Neural cell (in vitro differentiated cells): ENCODE results near the gene POLR2L. TPM values are rescaled to one million over a fixed set of nuclear protein-coding genes. Genes with fewer than 3 reads are reported as not detected.

Experiments used
- H2AFZ ChIP-seq: fragments of 200-600, 300-800 bp; sonication (generic), shearing (Covaris generic); 2 replicates; pipeline ENCODE4 v1.6.0; 2014; ENCODE audit warnings: low read depth, mild to moderate bottlenecking, antibody characterized with exemption, low read length, moderate library complexity
- H3F3A ChIP-seq: fragments of 200-600 bp; shearing (Covaris generic); 2 replicates; pipeline ENCODE4 v1.6.1; 2016; ENCODE audit warnings: mild to moderate bottlenecking, moderate library complexity, mixed read lengths, antibody characterized with exemption, low read length; ENCODE audit not compliant: insufficient read depth, poor library complexity, severe bottlenecking
- H3K27ac ChIP-seq: fragments of 200-600, 300-800 bp; sonication (generic), shearing (Covaris generic); 2 replicates; pipeline ENCODE4 v1.5.1; 2014; ENCODE audit warnings: mild to moderate bottlenecking, low read length, moderate library complexity
- H3K27me3 ChIP-seq: fragments of 300-800, 200-600 bp; sonication (generic), shearing (Covaris generic); 2 replicates; pipeline ENCODE4 v1.6.0; 2014; ENCODE audit warnings: mild to moderate bottlenecking, low read depth, low read length, moderate library complexity; ENCODE audit not compliant: insufficient read depth
- H3K36me3 ChIP-seq: fragments of 300-800, 200-600 bp; sonication (generic), shearing (Covaris generic); 2 replicates; pipeline ENCODE4 v1.5.1; 2014; ENCODE audit warnings: mild to moderate bottlenecking, antibody characterized with exemption, low read length, moderate library complexity; ENCODE audit not compliant: insufficient read depth
- H3K4me2 ChIP-seq: fragments of 300-800, 200-600 bp; sonication (generic), shearing (Covaris generic); 2 replicates; pipeline ENCODE4 v1.6.0; 2014; ENCODE audit warnings: mild to moderate bottlenecking, low read length
- H3K4me3 ChIP-seq: fragments of 300-800, 200-600 bp; sonication (generic), shearing (Covaris generic); 2 replicates; pipeline ENCODE4 v1.5.1; 2014; ENCODE audit warnings: mild to moderate bottlenecking, low read length, moderate library complexity
- H3K79me2 ChIP-seq: fragments of 200-600 bp; shearing (Covaris generic); replicated peaks from 2 replicates; pipeline ENCODE4 v1.6.0; 2014; ENCODE audit warnings: mild to moderate bottlenecking, low read length, moderate library complexity; ENCODE audit not compliant: insufficient read depth
- H3K9ac ChIP-seq: fragments of 300-800, 200-600 bp; sonication (generic), shearing (Covaris generic); 2 replicates; pipeline ENCODE4 v1.6.1; 2016; ENCODE audit warnings: mild to moderate bottlenecking, low read length, mixed read lengths
- H3K9me2 ChIP-seq: fragments of 200-600 bp; shearing (Covaris generic); 2 replicates; pipeline ENCODE4 v1.6.1; 2016; ENCODE audit warnings: mild to moderate bottlenecking, low read length, mixed read lengths; ENCODE audit not compliant: insufficient read depth
- H3K9me3 ChIP-seq: fragments of 200-600, 300-800 bp; sonication (generic), shearing (Covaris generic); 2 replicates; pipeline ENCODE4 v1.6.1; 2016; ENCODE audit warnings: mild to moderate bottlenecking, mixed run types, low read length, moderate library complexity, mixed read lengths
- H4K20me1 ChIP-seq: fragments of 200-600 bp; shearing (Covaris generic); 2 replicates; pipeline ENCODE4 v1.6.1; 2016; ENCODE audit warnings: mild to moderate bottlenecking, mixed run types; ENCODE audit not compliant: insufficient read depth
- EP300 ChIP-seq: fragments of 450-650 bp; conservative IDR thresholded peaks from 2 replicates; pipeline ENCODE4 v1.6.1; 2014; ENCODE audit warnings: antibody characterized with exemption, mild to moderate bottlenecking, moderate library complexity; ENCODE audit not compliant: poor library complexity, severe bottlenecking
- EZH2 ChIP-seq: fragments of 200-600, 300-800 bp; shearing (Covaris generic), sonication (generic); IDR thresholded peaks from 2 replicates; pipeline ENCODE4 v1.6.1; 2014; ENCODE audit warnings: antibody characterized with exemption, low read length, borderline replicate concordance, mild to moderate bottlenecking; ENCODE audit not compliant: insufficient read depth, poor library complexity, severe bottlenecking
- MXI1 ChIP-seq: fragments of 450-650 bp; conservative IDR thresholded peaks from 2 replicates; pipeline ENCODE4 v1.6.1; 2014; ENCODE audit warnings: antibody characterized with exemption, mild to moderate bottlenecking; ENCODE audit not compliant: poor library complexity, severe bottlenecking
- POLR2AphosphoS5 ChIP-seq: IDR thresholded peaks from 2 replicates; pipeline ENCODE4 v1.6.1; 2012
- RAD21 ChIP-seq: fragments of 450-650 bp; conservative IDR thresholded peaks from 2 replicates; pipeline ENCODE4 v1.6.1; 2014; ENCODE audit warnings: antibody characterized with exemption, mild to moderate bottlenecking, moderate library complexity
- SMC3 ChIP-seq: fragments of 450-650 bp; conservative IDR thresholded peaks from 2 replicates; pipeline ENCODE4 v1.6.1; 2014; ENCODE audit warnings: antibody characterized with exemption, mild to moderate bottlenecking, moderate library complexity; ENCODE audit not compliant: poor library complexity
- TAF1 ChIP-seq: IDR thresholded peaks from 2 replicates; pipeline ENCODE4 v1.6.1; 2012; ENCODE audit warnings: low read depth
- polyA plus RNA-seq: library from polyadenylated mRNA; depleted of rRNA; stranded (reverse); fragments of >200 nt; gene quantifications from 2 replicates; pipeline ENCODE4 v1.2.3, GENCODE V29; 2014
- TF ChIP-seq, protein P1 (sequence below): IDR thresholded peaks from 2 replicates; pipeline ENCODE4 v1.6.1; 2012; ENCODE audit warnings: borderline replicate concordance
- TF ChIP-seq, protein P2 (sequence below): fragments of 450-650 bp; IDR thresholded peaks from 2 replicates; pipeline ENCODE4 v1.5.1; 2014; ENCODE audit warnings: antibody characterized with exemption, mild to moderate bottlenecking, moderate library complexity; ENCODE audit not compliant: poor library complexity, severe bottlenecking

The POLR2L gene
- polyA plus RNA-seq, 1 donor from 2014 or later: 62.3 TPM

- Histone ChIP-seq H3K27ac (no peak overlapping the region), H4K20me1 (no peaks in the 10 kb centered on the region), H3K9me3 (no peaks in the 10 kb centered on the region), H3K9me2 (no peaks in the 10 kb centered on the region), H3F3A (no peaks in the 10 kb centered on the region), H3K4me2 (no peak overlapping the region), H3K4me3 (no peak overlapping the region), H3K9ac (no peak overlapping the region), H3K27me3 (no peaks in the 10 kb centered on the region), H2AFZ (no peak overlapping the region), H3K79me2 (no peaks in the 10 kb centered on the region), H3K36me3 (no peaks in the 10 kb centered on the region)
- TF ChIP-seq RAD21 (no peak), SMC3 (no peak), POLR2AphosphoS5 (no peak), MXI1 (no peak), EZH2 (no peak), TAF1 (no peak), EP300 (no peak)
- TF ChIP-seq, protein P1, sequence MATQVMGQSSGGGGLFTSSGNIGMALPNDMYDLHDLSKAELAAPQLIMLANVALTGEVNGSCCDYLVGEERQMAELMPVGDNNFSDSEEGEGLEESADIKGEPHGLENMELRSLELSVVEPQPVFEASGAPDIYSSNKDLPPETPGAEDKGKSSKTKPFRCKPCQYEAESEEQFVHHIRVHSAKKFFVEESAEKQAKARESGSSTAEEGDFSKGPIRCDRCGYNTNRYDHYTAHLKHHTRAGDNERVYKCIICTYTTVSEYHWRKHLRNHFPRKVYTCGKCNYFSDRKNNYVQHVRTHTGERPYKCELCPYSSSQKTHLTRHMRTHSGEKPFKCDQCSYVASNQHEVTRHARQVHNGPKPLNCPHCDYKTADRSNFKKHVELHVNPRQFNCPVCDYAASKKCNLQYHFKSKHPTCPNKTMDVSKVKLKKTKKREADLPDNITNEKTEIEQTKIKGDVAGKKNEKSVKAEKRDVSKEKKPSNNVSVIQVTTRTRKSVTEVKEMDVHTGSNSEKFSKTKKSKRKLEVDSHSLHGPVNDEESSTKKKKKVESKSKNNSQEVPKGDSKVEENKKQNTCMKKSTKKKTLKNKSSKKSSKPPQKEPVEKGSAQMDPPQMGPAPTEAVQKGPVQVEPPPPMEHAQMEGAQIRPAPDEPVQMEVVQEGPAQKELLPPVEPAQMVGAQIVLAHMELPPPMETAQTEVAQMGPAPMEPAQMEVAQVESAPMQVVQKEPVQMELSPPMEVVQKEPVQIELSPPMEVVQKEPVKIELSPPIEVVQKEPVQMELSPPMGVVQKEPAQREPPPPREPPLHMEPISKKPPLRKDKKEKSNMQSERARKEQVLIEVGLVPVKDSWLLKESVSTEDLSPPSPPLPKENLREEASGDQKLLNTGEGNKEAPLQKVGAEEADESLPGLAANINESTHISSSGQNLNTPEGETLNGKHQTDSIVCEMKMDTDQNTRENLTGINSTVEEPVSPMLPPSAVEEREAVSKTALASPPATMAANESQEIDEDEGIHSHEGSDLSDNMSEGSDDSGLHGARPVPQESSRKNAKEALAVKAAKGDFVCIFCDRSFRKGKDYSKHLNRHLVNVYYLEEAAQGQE: no peak
- TF ChIP-seq, protein P2, sequence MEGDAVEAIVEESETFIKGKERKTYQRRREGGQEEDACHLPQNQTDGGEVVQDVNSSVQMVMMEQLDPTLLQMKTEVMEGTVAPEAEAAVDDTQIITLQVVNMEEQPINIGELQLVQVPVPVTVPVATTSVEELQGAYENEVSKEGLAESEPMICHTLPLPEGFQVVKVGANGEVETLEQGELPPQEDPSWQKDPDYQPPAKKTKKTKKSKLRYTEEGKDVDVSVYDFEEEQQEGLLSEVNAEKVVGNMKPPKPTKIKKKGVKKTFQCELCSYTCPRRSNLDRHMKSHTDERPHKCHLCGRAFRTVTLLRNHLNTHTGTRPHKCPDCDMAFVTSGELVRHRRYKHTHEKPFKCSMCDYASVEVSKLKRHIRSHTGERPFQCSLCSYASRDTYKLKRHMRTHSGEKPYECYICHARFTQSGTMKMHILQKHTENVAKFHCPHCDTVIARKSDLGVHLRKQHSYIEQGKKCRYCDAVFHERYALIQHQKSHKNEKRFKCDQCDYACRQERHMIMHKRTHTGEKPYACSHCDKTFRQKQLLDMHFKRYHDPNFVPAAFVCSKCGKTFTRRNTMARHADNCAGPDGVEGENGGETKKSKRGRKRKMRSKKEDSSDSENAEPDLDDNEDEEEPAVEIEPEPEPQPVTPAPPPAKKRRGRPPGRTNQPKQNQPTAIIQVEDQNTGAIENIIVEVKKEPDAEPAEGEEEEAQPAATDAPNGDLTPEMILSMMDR: no peak
These were observed 20.9 kb upstream of the POLR2L start for GRCh38 chr11:863023-863909.

- Histone ChIP-seq H3K9me2 (no peaks in the 10 kb centered on the region), H3K4me3 (no peak overlapping the region), H3K36me3 (no peaks in the 10 kb centered on the region), H4K20me1 (no peaks in the 10 kb centered on the region), H3K27ac (no peak overlapping the region), H3K79me2 (no peaks in the 10 kb centered on the region), H3F3A (no peaks in the 10 kb centered on the region), H3K4me2 (no peak overlapping the region), H3K9me3 (no peaks in the 10 kb centered on the region), H3K27me3 (no peaks in the 10 kb centered on the region), H3K9ac (no peak overlapping the region), H2AFZ (no peak overlapping the region)
- TF ChIP-seq TAF1 (no peak), EP300 (no peak), MXI1 (no peak), SMC3 (no peak), RAD21 (no peak), POLR2AphosphoS5 (no peak), EZH2 (no peak)
- TF ChIP-seq, protein P2: no peak
- TF ChIP-seq, protein P1: no peak
These were observed 20.3 kb upstream of the POLR2L start for GRCh38 chr11:862696-863022.
